Spleen (tissue), 7 donors: ENCODE results near the gene DPP9.

Experiments
- POLR2AphosphoS5 ChIP-seq, 3 donors: sonication (generic); formaldehyde crosslinking; IDR thresholded peaks; one replicate each; pipeline ENCODE4 v1.5.1; 2017; ENCODE audit warnings: antibody characterized with exemption in 3 of 3
- TF ChIP-seq, protein P1 (sequence below), 11 experiments: fragments of 200-600 bp in 7 of 11; fragments of 450-650 bp in 4 of 11; sonication (generic) in 4 of 11; IDR thresholded peaks in 8 of 11; conservative IDR thresholded peaks in 3 of 11; 1 replicate in 7 of 11; 2 replicates in 4 of 11; pipeline versions ENCODE4 v1.4.0 to v1.8.0; 2016 to 2021; ENCODE audit warnings: antibody characterized with exemption in 11 of 11, inconsistent platforms in 4 of 11, mild to moderate bottlenecking in 1 of 11
- donor health status: DM: no; HTN: no; CAD: no; lungs with moderate emphysema.
- donor health status: DM: no; HTN: no; CAD: no.
- donor health status: DM: no; HTN: no; CAD: no.

DNA sequence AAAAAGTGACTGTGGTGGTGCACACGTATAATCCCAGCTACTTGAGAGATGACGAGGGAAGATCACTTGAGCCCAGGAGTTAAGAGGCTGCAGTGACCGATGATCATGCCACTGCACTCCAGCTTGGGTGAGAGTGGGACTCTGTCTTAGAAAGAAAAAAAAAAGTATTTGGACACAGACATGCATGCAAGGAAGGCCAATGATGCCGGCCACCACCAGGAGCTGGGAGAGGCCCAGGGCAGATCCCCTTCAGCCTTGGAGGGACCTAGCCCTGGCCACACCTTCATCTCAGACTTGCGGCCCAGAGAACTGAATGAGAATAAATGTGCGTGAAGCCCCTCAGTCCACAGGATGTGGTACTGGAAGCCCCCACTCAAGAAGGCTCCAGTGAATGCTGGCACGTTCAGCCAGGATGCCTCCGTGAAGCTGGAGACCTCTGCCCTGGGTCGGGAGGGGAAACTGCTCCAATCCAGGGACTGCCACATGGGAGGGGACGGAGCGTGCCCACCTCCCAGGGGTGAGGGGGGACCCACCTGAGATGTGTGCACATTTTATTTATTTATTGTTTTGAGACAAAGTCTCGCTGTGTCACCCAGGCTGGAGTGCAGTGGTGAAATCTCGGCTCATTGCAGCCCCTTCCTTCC is 69.7 kb downstream of the DPP9 start:
- peak in 2 of 3 donors; percentile 4 to 52 for TF ChIP-seq POLR2AphosphoS5 (IDR thresholded peaks at IDR 0.05)
- TF ChIP-seq, protein P1, sequence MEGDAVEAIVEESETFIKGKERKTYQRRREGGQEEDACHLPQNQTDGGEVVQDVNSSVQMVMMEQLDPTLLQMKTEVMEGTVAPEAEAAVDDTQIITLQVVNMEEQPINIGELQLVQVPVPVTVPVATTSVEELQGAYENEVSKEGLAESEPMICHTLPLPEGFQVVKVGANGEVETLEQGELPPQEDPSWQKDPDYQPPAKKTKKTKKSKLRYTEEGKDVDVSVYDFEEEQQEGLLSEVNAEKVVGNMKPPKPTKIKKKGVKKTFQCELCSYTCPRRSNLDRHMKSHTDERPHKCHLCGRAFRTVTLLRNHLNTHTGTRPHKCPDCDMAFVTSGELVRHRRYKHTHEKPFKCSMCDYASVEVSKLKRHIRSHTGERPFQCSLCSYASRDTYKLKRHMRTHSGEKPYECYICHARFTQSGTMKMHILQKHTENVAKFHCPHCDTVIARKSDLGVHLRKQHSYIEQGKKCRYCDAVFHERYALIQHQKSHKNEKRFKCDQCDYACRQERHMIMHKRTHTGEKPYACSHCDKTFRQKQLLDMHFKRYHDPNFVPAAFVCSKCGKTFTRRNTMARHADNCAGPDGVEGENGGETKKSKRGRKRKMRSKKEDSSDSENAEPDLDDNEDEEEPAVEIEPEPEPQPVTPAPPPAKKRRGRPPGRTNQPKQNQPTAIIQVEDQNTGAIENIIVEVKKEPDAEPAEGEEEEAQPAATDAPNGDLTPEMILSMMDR (IDR thresholded peaks at IDR 0.05 in 8 of 11, conservative IDR thresholded peaks at IDR 0.05 in 3 of 11), result no peak
